Measurements from ENCODE around the gene DYNC1LI1. TPM values are rescaled to one million over a fixed set of nuclear protein-coding genes. Genes with fewer than 3 reads are reported as not detected.
"Not testable (repeated sequence)": the region's sequence is repeated elsewhere in the genome, so short reads cannot be mapped to it uniquely, and the experiment has no call there.

The DYNC1LI1 gene
- total RNA-seq, 1 donor, result 34.4 TPM

DNA sequence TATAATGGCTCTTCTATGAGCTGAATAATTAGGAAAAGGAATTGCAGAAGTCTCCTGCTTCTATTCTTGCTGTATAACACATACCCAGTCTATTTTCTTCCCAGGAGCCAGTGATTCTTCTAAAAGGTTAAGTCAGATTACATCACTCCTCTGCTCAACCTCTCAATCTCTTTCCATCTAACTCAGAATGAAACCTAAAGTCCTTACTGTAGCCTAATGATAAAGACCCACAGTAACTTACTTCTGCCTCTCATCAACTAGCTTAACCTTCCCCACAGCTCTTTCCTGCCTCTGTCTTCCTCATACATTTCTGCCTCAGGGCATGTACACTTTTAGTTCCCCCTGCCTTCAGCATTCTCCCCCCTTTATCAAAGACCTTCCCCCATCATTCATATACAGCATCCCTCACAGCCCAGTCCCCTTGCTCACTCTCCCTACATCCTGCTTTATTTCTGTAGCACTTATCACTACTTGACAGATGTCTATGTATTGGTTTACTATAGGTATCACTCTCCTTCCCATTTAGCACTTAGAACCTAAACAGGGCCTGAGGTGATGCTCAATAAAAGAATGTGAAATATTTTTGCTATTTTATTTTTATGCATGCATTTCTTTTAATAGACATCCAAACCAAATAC lies 39.5 kb downstream of the DYNC1LI1 start:
- H3K9me3 ChIP-seq (ENCODE audit: low read depth, low read length), result no peaks in the 10 kb centered on the region
- DNase-seq (ENCODE audit: insufficient read length, low spot score, missing footprints), result no peak
- no peaks in the 10 kb centered on the region for H3K4me1 ChIP-seq (ENCODE audit: insufficient read depth, low read length)
- no peaks in the 10 kb centered on the region for H3K27me3 ChIP-seq (ENCODE audit: insufficient read depth, low read length)
- no peak overlapping the region for H3K27ac ChIP-seq (ENCODE audit: low read depth, low read length)
- H2AFZ ChIP-seq (ENCODE audit: low read length), result no peak overlapping the region
- H3K4me2 ChIP-seq (ENCODE audit: insufficient read depth, low read length), result no peak overlapping the region
- TF ChIP-seq, protein P1, sequence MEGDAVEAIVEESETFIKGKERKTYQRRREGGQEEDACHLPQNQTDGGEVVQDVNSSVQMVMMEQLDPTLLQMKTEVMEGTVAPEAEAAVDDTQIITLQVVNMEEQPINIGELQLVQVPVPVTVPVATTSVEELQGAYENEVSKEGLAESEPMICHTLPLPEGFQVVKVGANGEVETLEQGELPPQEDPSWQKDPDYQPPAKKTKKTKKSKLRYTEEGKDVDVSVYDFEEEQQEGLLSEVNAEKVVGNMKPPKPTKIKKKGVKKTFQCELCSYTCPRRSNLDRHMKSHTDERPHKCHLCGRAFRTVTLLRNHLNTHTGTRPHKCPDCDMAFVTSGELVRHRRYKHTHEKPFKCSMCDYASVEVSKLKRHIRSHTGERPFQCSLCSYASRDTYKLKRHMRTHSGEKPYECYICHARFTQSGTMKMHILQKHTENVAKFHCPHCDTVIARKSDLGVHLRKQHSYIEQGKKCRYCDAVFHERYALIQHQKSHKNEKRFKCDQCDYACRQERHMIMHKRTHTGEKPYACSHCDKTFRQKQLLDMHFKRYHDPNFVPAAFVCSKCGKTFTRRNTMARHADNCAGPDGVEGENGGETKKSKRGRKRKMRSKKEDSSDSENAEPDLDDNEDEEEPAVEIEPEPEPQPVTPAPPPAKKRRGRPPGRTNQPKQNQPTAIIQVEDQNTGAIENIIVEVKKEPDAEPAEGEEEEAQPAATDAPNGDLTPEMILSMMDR (IDR thresholded peaks at IDR 0.05; ENCODE audit: extremely low read depth, low read depth, low read length), result no peak
- peaks cover 40% of the 10 kb centered on the region for H3K36me3 ChIP-seq (ENCODE audit: insufficient read depth, low read length)
- no peaks in the 10 kb centered on the region for H4K20me1 ChIP-seq (ENCODE audit: insufficient read depth, low read length)
- no peak overlapping the region for H3K4me3 ChIP-seq (ENCODE audit: insufficient read depth, low read length)
- H3K79me2 ChIP-seq (ENCODE audit: insufficient read depth, low read length), result peaks cover 5% of the 10 kb centered on the region

DNA sequence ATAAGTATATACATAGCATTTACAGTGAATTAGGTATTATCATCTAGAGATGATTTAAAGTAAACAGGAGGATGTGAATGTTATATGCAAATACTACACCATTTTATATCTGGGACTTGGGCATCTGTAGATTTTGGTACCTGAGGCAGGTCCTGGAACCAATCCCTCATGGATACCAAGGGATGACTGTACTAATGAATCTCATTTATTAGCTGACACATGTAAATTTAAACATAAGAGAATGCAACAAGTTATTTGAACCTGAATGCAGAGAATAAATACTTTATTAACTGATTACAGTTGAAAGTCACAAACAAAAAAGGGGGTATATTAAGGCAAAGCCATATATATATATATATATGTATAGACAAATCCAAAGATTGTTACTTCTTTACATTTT lies 44.9 kb downstream of the DYNC1LI1 start:
- peaks cover 44% of the 10 kb centered on the region for H3K36me3 ChIP-seq (ENCODE audit: insufficient read depth, low read length)
- H4K20me1 ChIP-seq (ENCODE audit: insufficient read depth, low read length), result no peaks in the 10 kb centered on the region
- no peaks in the 10 kb centered on the region for H3K4me1 ChIP-seq (ENCODE audit: insufficient read depth, low read length)
- H3K79me2 ChIP-seq (ENCODE audit: insufficient read depth, low read length), result no peaks in the 10 kb centered on the region
- H2AFZ ChIP-seq (ENCODE audit: low read length), result no peak overlapping the region
- no peak overlapping the region for H3K4me3 ChIP-seq (ENCODE audit: insufficient read depth, low read length)
- TF ChIP-seq, protein P1 (IDR thresholded peaks at IDR 0.05; ENCODE audit: extremely low read depth, low read depth, low read length), result no peak
- H3K27ac ChIP-seq (ENCODE audit: low read depth, low read length), result no peak overlapping the region
- no peaks in the 10 kb centered on the region for H3K27me3 ChIP-seq (ENCODE audit: insufficient read depth, low read length)
- H3K9me3 ChIP-seq (ENCODE audit: low read depth, low read length), result no peaks in the 10 kb centered on the region
- no peak overlapping the region for H3K4me2 ChIP-seq (ENCODE audit: insufficient read depth, low read length)
- DNase-seq (ENCODE audit: insufficient read length, low spot score, missing footprints), result no peak

DNA sequence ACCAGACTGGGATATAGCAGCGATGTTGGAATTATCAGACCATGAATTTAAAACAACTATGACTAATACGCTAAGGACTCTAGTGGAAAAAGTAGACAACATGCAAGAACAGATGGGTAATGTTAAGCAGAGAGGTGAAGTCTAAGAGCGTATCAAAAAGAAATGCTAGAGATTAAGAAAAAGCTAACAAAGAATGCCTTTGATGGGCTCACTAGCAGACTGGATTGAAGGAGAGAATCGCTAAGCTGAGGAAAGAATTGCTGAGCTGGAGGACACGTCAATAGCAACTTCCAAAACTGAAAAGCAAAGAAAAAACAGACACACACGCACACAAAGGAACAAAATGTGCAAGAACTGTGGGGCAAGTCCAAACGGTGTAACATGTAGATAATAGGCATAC lies 48.0 kb downstream of the DYNC1LI1 start:
- no peak overlapping the region for H2AFZ ChIP-seq (ENCODE audit: low read length)
- H3K27ac ChIP-seq (ENCODE audit: low read depth, low read length), result no peak overlapping the region
- no peaks in the 10 kb centered on the region for H3K79me2 ChIP-seq (ENCODE audit: insufficient read depth, low read length)
- H3K4me1 ChIP-seq (ENCODE audit: insufficient read depth, low read length), result no peaks in the 10 kb centered on the region
- TF ChIP-seq, protein P1 (IDR thresholded peaks at IDR 0.05; ENCODE audit: extremely low read depth, low read depth, low read length), result no peak
- no peaks in the 10 kb centered on the region for H4K20me1 ChIP-seq (ENCODE audit: insufficient read depth, low read length)
- H3K4me2 ChIP-seq (ENCODE audit: insufficient read depth, low read length), result no peak overlapping the region
- DNase-seq (ENCODE audit: insufficient read length, low spot score, missing footprints), result no peak
- H3K27me3 ChIP-seq (ENCODE audit: insufficient read depth, low read length), result no peaks in the 10 kb centered on the region
- no peak overlapping the region for H3K4me3 ChIP-seq (ENCODE audit: insufficient read depth, low read length)
- H3K9me3 ChIP-seq (ENCODE audit: low read depth, low read length), result no peaks in the 10 kb centered on the region
- peaks cover 23% of the 10 kb centered on the region for H3K36me3 ChIP-seq (ENCODE audit: insufficient read depth, low read length)

DNA sequence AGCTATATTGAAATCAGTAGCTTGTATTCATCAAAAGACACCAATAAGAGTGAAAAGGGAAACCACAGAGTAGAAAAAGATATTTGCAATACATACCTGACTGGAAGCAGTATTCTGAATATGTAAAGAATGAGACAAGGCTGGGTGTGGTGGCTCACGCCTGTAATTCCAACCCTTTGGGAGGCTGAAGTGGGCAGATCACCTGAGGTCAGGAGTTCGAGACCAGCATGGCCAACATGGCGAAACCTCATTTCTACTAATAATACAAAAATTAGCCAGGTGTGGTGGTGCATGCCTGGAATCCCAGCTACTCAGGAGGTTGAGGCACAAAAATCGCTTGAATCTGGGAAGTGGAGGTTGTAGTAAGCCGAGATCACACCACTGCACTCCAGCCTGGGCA lies 51.7 kb downstream of the DYNC1LI1 start:
- not testable (repeated sequence) for H3K4me2 ChIP-seq (ENCODE audit: insufficient read depth, low read length); H3K36me3 ChIP-seq (ENCODE audit: insufficient read depth, low read length); H3K9me3 ChIP-seq (ENCODE audit: low read depth, low read length); H4K20me1 ChIP-seq (ENCODE audit: insufficient read depth, low read length); H3K27ac ChIP-seq (ENCODE audit: low read depth, low read length); H3K79me2 ChIP-seq (ENCODE audit: insufficient read depth, low read length); H2AFZ ChIP-seq (ENCODE audit: low read length); H3K27me3 ChIP-seq (ENCODE audit: insufficient read depth, low read length); H3K4me1 ChIP-seq (ENCODE audit: insufficient read depth, low read length); DNase-seq (ENCODE audit: insufficient read length, low spot score, missing footprints); H3K4me3 ChIP-seq (ENCODE audit: insufficient read depth, low read length)

DNA sequence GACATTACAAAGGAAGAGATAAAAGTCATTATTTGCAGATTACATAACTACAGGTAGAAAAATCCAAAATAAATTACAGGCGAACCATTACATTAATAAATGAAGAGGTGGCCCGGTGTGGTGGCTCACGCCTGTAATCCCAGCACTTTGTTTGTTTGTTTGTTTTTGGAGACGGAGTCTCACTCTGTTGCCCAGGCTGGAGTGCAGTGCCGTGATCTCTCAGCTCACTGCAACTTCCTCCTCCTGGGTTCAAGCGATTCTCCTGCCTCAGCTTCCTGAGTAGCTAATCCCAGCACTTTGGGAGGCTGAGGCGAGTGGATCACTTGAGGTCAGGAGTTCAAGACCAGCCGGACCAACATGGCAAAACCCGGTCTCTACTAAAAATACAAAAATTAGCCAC lies 53.9 kb downstream of the DYNC1LI1 start:
- not testable (repeated sequence) for DNase-seq (ENCODE audit: insufficient read length, low spot score, missing footprints); H3K4me2 ChIP-seq (ENCODE audit: insufficient read depth, low read length); H4K20me1 ChIP-seq (ENCODE audit: insufficient read depth, low read length)

More for the DNA sequence above, 53.9 kb downstream of the DYNC1LI1 start:
- H3K27me3 ChIP-seq (ENCODE audit: insufficient read depth, low read length); H3K27ac ChIP-seq (ENCODE audit: low read depth, low read length); H3K4me3 ChIP-seq (ENCODE audit: insufficient read depth, low read length); H2AFZ ChIP-seq (ENCODE audit: low read length); H3K36me3 ChIP-seq (ENCODE audit: insufficient read depth, low read length); H3K79me2 ChIP-seq (ENCODE audit: insufficient read depth, low read length); H3K4me1 ChIP-seq (ENCODE audit: insufficient read depth, low read length); H3K9me3 ChIP-seq (ENCODE audit: low read depth, low read length): not testable (repeated sequence)

All from osteoblast (primary cell).